GM18502 (cell line): ENCODE measurements around the gene FOXN3.

Experiments used
- ATAC-seq: cut with Tn5 transposase; IDR thresholded peaks from one replicate; pipeline ENCODE4 v1.9.1; 2021; ENCODE audit warnings: mild to moderate bottlenecking; ENCODE audit not compliant: unreplicated experiment, poor library complexity

Gene FOXN3

DNA sequence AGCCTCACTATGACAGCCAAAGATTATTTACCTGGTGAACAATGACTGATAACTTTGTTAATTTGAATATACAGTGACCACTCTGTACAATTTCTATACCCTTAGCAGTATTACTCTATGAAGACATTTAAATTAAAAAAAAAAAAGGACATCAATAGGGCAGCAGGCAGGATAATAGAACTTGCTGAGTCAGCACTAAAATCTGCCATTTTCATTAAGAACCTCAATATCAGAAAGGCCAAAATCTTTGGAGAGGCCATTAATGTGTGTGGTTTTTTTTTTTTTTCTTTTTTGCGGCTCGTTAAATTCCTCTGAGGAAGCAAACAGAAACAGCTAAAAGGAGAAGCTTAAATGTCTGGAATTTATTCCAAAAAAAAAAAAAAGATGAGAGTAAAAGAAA is 73.7 kb downstream of the FOXN3 start:
- no peak for ATAC-seq

DNA sequence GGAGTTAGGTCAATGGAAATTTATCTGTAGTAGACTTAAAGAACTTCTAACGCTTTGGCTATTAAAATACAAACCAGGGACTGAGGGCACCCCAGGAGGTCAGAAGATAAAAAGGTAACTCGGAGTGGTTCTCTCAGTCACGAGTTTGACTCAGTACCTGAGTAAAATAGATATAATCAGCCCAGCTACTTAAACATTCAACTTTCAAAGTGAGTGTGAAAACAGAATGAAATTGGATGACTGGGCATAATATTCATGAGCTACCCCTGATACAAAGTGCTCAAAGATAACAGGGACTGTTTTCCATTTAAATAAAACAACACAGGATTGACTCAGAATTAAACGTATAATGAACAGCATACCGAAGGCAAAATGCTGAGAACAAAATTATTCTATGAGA is 75.0 kb downstream of the FOXN3 start:
- peak; percentile 62 for ATAC-seq

DNA sequence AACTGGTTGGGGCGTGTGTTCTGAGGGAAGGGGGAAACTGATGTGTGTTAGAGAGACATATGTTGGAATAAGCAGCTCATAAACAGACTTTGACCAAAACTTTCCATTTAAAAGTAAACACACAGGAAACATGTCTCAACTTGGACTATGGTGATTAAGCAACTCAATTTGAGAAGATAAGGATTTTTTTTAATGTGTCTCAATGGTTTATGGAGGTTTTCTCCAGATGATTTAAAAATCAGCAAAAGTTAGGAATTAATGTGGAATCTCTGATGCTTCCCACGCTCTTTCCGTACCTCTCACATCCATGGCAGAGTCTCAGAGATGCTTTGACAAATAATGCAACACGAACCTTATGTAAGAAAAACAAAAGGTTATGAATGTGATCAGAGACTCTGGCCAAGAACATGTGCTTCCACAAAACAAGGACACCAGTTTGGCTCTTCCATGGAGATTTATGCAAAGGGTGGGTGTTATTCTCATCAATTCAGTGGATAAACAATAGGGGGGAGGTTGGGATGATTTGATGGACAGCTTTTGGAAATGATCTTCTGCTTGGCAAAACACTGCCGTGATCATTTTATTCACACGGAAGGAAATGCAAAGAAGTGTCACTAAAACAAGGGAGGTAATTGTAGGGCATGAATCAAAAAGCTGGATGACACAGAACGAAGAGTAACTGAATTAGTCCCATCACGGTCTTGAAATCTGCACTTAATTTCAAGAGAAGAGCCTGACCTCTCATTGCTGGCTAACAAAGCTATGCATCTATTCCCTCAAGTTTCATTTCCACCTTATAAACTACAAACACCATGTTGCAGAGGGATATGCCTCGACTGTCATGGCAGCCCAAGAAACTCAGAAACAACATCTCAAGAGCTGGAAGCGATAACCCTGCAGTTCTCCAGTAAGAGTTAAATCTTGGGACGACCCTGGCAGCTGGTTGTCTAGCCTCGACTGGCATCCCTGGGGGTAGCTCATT is 76.5 kb downstream of the FOXN3 start:
- no peak for ATAC-seq

DNA sequence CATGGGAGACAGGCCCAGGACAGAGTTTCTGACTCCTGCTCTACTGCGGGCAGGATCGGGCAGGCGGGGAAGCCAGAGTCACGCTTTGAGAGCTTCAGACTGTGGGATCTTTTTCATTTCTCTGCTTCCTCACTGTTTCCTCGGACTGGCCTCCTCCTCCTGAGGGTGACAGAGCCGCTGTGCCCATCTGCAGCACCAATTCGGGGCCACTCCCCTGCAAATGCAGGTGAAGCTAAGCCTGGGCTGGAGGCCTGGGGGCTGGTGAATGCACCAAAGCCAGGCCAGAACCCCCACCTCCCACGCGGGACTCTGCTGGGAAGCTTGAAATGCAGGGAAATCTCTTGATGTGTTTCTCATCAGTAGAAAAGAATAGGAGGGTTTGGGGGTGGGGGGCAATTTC is 77.5 kb downstream of the FOXN3 start:
- no peak for ATAC-seq

DNA sequence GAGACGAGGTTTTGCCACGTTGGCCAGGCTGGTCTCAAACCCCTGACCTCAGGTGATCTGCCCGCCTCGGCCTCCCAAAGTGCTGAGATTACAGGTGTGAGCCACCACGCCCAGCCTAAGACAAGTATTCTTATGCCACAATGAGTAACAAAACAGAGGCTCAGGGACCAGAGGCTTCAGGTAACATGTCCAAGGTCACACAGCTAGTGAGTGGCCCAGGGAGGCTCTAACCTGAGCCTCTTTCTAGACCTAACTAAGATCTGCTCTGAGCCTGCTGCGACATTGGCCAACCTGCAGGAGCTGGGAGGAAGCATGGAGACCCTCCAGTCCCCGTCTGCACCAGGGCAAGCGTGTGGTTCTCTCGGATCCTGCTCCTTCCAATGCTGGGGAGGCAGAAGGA is 77.9 kb downstream of the FOXN3 start:
- ATAC-seq: no peak

DNA sequence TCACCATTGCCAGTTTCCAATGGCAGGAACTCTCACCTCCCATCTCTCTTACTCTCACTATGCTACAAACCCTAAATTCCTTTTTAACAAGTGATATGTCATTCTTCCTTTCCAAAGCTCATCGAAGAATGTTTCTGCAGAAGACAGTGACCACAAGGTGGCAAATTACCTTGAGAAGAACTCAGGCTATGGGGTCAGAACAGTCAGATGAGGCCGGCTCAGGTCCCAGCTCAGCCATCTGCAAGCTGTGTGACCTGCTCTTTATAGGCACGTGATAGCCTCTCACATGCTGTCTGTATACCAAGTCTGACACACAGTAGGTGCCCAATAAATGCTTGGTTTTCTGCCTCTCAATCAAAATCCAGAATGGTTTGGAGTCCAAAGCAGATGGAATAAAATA is 80.7 kb downstream of the FOXN3 start:
- ATAC-seq: peak; percentile 38

DNA sequence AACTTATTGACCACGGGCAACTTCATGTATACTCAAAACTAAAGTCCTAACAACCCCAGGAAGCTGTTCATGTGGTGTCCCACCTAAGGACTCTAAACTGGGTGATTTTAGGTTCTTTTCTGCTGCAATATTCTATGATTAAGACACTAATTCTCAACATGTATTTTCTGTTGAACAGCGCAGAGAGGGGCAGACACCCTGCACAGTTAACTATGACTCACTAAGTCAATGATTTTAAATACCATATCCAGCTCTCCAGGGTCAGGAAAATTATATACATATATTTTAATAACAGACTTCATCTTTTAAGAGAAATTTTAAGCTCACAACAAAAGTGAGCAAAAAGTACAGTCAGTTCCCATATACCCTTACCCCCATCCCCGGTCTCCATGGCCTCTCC is 85.0 kb downstream of the FOXN3 start:
- ATAC-seq: no peak

DNA sequence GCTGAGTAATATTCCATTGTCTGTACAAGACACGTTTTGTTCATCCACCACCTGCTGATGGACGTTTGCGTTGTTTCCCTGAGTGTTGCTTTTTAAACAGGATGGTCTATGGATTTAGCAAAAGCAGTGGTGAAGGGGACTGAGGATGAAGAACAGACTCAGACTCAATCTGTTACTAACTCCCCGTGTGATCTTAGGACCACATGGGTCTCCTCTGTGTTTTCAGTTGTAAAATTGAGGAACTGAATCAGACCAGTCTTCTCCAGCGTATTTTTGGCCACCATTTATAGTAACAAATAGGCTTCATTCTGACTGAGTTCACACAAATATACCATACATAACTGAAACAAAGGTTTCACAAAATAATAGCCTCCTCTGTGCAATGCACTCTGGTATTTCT is 85.6 kb downstream of the FOXN3 start:
- ATAC-seq: peak; percentile 83

DNA sequence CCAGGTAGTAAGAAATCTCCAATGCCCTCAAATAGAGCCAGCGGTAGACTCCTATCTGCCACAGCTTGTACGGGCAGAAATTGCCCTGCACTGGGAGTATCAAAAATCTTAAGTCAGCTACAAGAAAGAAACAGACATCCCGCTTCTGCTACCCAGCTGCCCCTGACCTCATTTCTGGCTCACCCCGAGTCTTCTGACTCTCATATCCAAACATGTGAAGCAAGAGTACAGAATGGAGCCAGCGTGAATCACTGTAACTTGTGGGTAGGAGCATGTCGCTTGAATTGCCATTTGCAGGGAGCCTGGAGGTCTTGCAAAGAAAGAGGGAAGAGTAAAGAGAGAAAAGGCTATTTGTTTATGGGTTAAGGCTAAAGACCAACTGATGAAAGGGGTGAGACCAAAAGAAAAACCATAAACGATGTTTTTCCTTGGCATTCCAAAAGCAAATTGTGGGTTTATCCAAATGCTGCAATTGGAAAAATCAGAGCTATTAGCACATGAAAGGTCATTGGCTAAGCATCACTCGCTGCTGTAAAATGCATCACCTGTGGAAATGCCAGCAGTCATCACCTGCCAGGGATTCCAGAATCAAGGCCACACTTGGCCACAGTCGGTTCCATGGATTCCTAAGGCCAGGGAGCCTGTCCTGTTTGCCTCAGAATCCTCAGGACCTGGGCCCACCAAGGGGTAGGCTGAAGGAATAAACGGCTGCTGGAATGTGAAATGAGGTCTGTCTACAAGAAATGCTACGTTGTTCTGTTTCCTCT is 86.6 kb downstream of the FOXN3 start:
- ATAC-seq: no peak

DNA sequence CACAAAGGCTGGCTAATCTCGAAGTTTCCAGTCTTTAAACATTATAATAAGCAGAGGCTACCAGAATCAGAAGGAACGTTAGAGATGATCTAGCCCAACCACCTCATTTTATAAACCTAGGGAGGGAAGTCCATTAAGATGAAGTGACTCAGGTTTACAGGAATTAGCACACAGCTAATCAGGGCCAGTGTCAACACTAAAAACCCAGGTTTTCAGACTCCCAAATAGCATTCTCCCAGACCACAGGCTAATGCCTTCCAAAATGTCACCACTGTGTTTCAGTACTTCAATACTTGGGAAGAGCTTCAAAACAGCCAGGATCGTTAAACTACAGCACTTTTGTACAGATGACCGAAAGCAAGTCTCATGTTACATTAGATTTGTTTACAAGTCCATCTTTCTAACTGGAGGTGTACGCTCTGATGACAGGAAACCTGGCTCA is 89.2 kb downstream of the FOXN3 start:
- ATAC-seq: no peak

DNA sequence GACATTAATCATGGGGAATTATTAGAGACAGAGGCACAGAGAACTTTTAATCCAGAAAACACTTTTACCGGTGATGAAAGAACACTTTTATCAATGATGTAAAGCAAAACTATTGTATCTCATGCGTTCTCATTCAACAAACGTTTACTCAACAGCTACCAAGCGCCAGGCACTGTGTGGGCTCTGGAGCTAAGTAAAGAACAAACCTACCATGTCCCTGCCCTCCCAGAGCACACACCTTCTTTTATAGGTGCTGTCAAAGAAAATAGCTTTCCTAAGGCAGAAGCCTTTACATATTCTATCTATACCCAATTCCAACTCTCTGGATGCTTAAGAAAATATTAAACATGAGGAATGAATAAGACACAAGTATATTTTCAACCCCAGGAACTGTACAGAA is 91.1 kb downstream of the FOXN3 start:
- no peak for ATAC-seq

DNA sequence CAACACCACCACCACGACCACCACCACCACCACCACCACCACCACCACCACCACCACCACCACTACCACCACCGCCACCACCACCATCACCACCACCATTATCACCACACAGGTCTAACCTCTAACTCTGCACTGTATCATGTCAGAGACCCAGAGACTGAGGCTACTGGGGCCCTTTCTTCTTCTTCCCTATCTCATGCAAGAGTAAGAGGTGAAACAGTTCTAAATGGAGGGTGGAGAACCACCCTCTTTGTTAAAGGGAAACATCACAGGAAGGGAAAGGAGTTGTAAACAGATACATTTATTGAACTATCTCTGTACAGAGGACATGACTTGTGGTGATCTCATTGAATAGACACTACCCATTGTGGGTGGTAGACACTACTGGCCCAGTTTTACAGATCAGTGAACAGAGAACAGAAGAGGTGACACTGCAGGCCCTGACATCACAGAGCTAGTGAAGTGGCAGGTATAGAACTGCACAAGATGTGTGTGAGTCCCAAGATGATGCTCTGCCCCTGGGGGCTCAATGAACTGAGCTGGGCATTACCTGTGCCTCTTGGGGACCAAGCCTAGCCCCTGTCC is 91.6 kb downstream of the FOXN3 start:
- ATAC-seq: no peak

DNA sequence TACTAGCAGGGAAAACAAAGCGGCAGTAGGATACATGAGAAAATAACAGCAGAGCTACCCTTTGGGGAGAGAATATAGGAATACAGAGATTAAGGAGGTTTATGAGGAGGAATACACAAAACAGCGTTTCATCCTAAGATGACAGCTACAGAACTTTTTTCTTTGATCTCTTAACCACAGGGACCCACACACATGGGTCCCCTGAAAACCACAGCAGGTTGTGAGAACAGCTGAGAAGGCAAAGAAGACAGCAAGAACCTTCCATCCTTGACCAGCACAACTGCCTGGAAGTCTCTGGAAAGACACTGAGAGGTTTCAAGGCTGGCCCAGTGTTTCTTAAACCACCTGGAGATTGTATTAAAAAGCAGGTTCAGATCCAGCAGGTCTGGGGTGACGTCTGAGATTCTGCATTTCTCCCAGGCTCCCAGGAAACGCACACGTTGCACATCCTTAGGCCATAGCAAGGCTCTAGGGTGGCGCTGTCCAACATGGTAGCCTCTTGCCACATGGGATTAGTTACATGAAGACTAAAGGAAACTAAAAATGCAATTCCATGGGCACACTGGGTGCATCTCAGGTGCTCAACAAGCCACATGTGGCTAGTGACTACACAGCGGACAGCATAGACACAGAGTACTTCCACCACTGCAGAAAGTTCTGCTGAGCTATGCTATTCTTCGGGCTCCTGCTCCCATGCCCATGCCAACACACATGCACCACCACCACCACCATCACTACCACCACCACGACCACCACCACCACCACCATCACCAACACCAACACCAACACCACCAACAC is 92.3 kb downstream of the FOXN3 start:
- ATAC-seq: peak; percentile 78

DNA sequence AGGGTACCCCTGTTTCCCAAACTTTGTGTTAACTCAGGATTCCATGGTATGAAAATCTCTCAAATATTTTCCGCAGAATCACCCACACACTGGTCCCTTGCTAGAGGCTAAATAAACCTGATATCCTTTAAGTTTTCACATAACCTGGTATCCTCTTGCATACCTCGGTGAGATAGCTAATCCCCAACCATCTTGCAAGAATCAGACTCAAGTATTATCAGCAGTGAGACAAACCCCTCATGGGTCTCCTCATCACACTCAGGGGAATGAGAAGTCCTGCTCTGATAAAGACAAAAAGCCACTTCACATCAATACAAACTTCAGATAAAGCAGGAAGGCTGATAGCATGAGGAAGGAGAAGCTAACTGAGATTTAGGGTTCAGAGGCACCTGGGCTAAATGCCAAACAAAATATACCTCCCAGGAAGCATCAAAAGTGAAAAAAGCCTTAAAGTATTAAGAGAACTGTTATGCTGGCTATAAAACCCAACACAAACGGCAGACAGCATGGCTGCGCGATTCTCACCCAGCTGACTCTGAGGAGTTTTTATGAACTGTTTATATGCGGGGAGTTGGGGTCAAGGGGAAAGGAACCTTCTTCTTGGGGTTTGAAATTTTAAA is 96.5 kb downstream of the FOXN3 start:
- no peak for ATAC-seq

DNA sequence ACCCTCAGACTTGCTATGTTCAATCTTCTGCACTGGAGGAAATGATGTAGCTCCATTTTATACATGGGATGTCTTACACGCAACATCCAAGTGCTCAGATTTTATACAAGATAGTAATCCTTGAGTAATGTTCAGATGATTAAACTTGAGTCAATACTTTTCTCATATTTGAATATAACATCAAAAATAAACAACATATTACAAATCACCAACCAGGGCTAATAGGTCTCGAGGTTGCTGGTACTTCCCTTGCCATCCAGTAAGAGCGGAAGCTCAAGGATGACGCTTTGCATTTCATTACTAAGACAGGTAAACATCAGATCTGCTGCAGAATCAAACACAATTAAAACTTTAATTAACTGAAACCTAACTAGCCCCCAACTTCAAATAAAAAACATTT is 97.3 kb downstream of the FOXN3 start:
- ATAC-seq: no peak

DNA sequence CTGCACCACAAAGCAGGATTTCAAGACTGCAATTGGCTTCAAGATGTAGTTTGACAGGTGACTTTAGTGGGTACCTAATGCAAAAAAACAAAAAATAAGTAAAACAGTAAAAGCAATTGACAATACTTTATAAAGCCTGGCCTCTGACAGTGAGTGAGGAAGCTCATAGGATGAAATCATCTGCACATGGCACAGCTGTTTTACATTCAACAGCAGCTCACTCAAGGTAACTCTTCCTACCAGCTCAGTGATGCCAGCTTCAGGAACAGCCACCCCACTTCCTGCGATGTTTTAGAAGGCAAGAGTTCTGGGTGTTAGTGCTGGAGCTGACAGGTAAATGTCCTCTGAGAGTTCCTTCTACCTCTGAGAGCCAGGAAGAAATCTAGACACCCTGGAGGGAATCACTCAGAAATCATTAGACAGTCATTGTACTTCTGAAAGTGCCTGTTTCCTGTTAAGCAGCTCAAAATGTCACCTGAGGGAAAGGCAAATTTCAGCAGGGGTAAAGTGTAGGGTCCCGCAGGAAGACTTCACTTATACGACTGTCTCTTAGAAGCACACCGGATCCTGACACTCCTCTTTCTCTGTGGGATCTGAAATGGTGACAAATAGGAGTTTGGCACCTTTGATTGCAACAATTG is 99.9 kb downstream of the FOXN3 start:
- ATAC-seq: peak; percentile 81

DNA sequence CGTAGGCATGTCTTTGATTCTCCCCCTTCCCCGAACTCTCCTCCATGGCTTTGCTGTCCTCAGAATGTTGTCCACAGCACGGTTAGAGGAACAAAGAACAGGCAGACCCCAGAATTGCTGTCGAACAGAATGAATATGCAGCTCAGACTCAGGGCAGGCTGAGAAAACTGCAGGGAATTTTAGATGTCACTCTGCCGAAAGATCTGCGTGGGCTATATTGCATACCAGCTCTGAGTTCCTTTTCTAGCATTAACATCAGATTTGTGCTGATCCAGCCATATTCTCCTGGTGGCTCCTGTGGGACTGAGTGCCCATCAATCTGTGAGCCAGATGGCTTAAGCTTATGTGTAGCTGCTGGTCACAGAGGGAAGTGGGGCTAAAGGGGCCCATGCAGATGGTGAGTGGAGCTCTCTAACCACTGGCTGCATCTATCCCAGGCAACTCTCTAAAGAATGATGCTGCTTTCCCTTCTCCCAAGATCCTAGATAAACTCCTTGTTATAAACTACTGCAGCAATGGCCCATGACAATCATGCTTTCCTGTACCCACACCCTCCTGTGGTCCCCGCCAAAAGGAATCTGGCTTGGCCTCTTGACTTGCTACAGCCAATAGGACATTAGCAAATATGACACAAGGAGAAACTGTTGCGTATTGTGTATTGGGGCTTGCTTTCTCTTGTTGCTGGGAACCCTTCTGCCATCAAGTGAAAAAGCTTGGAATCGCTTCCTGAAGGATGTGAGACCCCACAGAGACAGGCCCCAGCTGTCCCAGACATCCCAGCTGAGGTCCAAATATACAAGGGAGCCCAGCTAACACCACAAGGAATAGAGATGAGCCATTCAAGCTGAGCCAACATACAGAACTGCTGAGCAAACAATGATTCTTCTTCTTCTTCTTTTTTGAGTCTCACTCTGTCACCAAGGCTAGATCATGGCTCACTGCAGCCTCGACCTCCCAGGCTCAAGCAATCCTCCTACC is 101.3 kb downstream of the FOXN3 start:
- ATAC-seq: no peak

DNA sequence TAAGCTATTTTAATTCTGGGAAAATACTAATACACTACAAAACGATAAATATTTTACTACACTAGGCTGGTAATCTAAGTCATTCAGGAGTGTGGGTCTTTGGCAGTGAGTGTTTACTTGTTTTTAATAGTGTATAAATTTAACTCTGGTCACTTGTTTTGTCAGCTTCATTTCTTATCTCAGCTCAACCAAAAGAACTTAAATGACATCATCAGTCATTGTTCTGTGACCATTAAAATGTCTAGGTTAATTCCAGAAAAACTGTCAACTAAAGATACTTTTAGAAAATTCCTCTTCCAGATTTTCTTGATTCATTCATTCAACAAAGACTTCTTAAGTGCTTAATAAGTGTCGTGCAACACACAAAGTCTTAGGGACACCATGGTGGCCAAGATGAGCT is 102.8 kb downstream of the FOXN3 start:
- no peak for ATAC-seq
